ENCODE measurements around the gene TMEM217. TPM values are rescaled to one million over a fixed set of nuclear protein-coding genes. Genes with fewer than 3 reads are reported as not detected.

TMEM217 gene
- total and polyA plus RNA-seq, 2 donors (not counting 1 experiment from before 2014, with no cell fraction given) = 0.73 to 1.2 TPM

DNA sequence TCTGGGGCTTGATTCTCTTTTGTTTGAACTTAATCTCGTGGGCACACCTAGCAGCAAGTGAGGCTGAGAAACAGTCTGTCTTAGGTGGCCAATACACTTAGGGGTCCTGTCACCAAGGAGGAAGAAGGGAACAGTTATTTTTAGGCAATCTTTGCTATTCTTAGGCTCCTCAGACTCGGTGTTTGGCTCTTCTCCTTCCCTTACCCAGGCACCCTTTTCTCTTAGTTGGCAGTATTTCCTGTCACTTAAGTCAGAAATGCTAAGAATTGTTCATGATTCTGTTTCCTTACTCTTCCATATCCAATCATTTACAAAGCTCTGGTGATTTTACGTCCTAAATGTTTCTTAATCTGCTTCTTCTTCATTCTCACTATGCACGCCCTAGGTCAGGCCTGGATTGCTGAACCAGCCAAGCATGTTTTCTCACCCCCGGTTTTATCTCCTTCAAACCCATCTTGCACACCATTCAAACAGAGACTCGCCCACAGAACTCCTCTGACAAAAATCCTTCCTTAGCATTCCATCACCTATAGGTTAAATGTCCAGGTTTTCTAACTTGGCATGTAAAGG is 45.2 kb upstream of the TMEM217 start:
- H3K27ac Mint-ChIP-seq = no peak overlapping the region
- 28% methylated on average over 6 of the region's 6 CpGs for WGBS (ENCODE audit: insufficient coverage)
- Histone ChIP-seq H2AFZ (ENCODE audit: insufficient read depth, low read depth, low read length, poor library complexity, severe bottlenecking) (no peak overlapping the region), H3K79me2 (ENCODE audit: control insufficient read depth, insufficient read depth, low read length) (no peaks in the 10 kb centered on the region), H3K4me1 (ENCODE audit: control insufficient read depth in 2 of 2, insufficient read depth in 2 of 2, low read length in 2 of 2) (peaks cover 0 to 8% of the 10 kb centered on the region in 2 donors), H3K27ac (ENCODE audit: low read length in 2 of 2) (no peak overlapping the region), H3K27me3 (replicated peaks in 1 of 4; ENCODE audit: control extremely low read depth in 1 of 4, control insufficient read depth in 3 of 4, insufficient read depth in 4 of 4, low read length in 3 of 4) (no peaks in the 10 kb centered on the region), H3K9me3 (ENCODE audit: control extremely low read depth in 1 of 3, control insufficient read depth in 2 of 3, insufficient read depth in 1 of 3, low read length in 2 of 3) (no peaks in the 10 kb centered on the region), H3K36me3 (replicated peaks in 1 of 2; ENCODE audit: control extremely low read depth in 1 of 2, control insufficient read depth in 1 of 2, extremely low read depth in 1 of 2, insufficient read depth in 2 of 2, low read length in 1 of 2) (peaks cover 13 to 25% of the 10 kb centered on the region in 2 experiments), H4K20me1 (ENCODE audit: control insufficient read depth, insufficient read depth, low read length, poor library complexity, severe bottlenecking) (no peaks in the 10 kb centered on the region), H3K4me2 (replicated peaks; ENCODE audit: low read depth, low read length, poor library complexity, severe bottlenecking) (no peak overlapping the region), H3K9ac (ENCODE audit: low read length) (no peak overlapping the region), H3K4me3 (ENCODE audit: control extremely low read depth in 1 of 5, extremely low read depth in 1 of 5, insufficient read depth in 1 of 5, low read depth in 2 of 5, low read length in 4 of 5) (no peak overlapping the region)
- DNase-seq = no peak
- ChIA-PET CTCF (interaction anchor here (1.3 kb wide), 1 partner anchor 17 kb away, joined by 3 read pairs; no protein-coding TSS in a partner anchor), POLR2A (no interaction called here)
- no peak overlapping the region for H3K4me3 Mint-ChIP-seq
- no peaks in the 10 kb centered on the region for H3K27me3 Mint-ChIP-seq
- TF ChIP-seq, protein P1, sequence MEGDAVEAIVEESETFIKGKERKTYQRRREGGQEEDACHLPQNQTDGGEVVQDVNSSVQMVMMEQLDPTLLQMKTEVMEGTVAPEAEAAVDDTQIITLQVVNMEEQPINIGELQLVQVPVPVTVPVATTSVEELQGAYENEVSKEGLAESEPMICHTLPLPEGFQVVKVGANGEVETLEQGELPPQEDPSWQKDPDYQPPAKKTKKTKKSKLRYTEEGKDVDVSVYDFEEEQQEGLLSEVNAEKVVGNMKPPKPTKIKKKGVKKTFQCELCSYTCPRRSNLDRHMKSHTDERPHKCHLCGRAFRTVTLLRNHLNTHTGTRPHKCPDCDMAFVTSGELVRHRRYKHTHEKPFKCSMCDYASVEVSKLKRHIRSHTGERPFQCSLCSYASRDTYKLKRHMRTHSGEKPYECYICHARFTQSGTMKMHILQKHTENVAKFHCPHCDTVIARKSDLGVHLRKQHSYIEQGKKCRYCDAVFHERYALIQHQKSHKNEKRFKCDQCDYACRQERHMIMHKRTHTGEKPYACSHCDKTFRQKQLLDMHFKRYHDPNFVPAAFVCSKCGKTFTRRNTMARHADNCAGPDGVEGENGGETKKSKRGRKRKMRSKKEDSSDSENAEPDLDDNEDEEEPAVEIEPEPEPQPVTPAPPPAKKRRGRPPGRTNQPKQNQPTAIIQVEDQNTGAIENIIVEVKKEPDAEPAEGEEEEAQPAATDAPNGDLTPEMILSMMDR (IDR thresholded peaks at IDR 0.05) = no peak
- TF ChIP-seq EZH2 (IDR thresholded peaks at IDR 0.05; ENCODE audit: borderline replicate concordance, insufficient read depth, low read depth, low read length, poor library complexity, severe bottlenecking) = no peak
- peaks cover 10% of the 10 kb centered on the region for H3K4me1 Mint-ChIP-seq
- intact Hi-C loops (cut with micrococcal nuclease) = no loop called here
- no peak for ATAC-seq (ENCODE audit: low read depth)
- no peaks in the 10 kb centered on the region for H3K9me3 Mint-ChIP-seq (ENCODE audit: insufficient read depth)

DNA sequence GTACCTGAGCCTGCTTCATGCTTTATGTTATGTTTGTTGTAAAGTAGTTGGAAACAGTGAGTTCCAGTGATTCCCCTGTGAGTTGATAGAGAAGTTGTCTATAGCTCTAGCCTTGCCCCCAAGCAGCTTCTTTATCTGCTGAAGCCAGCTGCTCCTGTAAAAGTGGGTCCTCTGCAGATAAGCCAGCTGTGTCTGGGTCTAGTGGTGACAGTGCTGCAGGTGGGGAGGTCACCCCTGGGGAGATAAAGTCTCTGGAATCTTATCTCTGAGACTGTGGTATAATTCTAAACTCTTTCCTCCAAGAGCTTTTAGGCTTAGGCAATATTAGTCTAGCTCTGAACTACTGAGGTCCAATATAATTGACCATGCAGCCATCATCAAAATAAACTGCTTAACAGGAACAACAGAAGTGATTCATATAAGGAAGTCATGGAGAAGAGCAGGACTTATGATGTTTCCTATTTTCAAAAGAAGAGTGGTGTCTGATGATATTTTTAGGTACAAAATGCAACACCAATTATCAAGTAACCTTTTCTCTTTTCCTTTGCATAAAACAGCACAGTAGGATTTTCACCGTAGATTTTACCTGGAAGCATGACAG is 44.2 kb upstream of the TMEM217 start:
- ChIA-PET CTCF (interaction anchor here (1.2 to 1.3 kb wide), 2 partner anchors 16 to 24 kb away, joined by 3 read pairs; no protein-coding TSS in a partner anchor), POLR2A (no interaction called here)
- Histone ChIP-seq H3K9ac (ENCODE audit: low read length) (no peak overlapping the region), H3K27me3 (replicated peaks in 1 of 4; ENCODE audit: control extremely low read depth in 1 of 4, control insufficient read depth in 3 of 4, insufficient read depth in 4 of 4, low read length in 3 of 4) (no peaks in the 10 kb centered on the region), H3K4me3 (ENCODE audit: control extremely low read depth in 1 of 5, extremely low read depth in 1 of 5, insufficient read depth in 1 of 5, low read depth in 2 of 5, low read length in 4 of 5) (no peak overlapping the region), H3K79me2 (ENCODE audit: control insufficient read depth, insufficient read depth, low read length) (no peaks in the 10 kb centered on the region), H3K4me1 (ENCODE audit: control insufficient read depth in 2 of 2, insufficient read depth in 2 of 2, low read length in 2 of 2) (peaks cover 0 to 8% of the 10 kb centered on the region in 2 donors), H3K4me2 (replicated peaks; ENCODE audit: low read depth, low read length, poor library complexity, severe bottlenecking) (no peak overlapping the region), H3K9me3 (ENCODE audit: control extremely low read depth in 1 of 3, control insufficient read depth in 2 of 3, insufficient read depth in 1 of 3, low read length in 2 of 3) (no peaks in the 10 kb centered on the region), H3K27ac (ENCODE audit: low read length in 2 of 2) (no peak overlapping the region), H3K36me3 (replicated peaks in 1 of 2; ENCODE audit: control extremely low read depth in 1 of 2, control insufficient read depth in 1 of 2, extremely low read depth in 1 of 2, insufficient read depth in 2 of 2, low read length in 1 of 2) (peaks cover 17 to 27% of the 10 kb centered on the region in 2 experiments), H4K20me1 (ENCODE audit: control insufficient read depth, insufficient read depth, low read length, poor library complexity, severe bottlenecking) (no peaks in the 10 kb centered on the region), H2AFZ (ENCODE audit: insufficient read depth, low read depth, low read length, poor library complexity, severe bottlenecking) (no peak overlapping the region)
- H3K9me3 Mint-ChIP-seq (ENCODE audit: insufficient read depth) = no peaks in the 10 kb centered on the region
- TF ChIP-seq, protein P1 (IDR thresholded peaks at IDR 0.05) = no peak
- no peak for TF ChIP-seq EZH2 (IDR thresholded peaks at IDR 0.05; ENCODE audit: borderline replicate concordance, insufficient read depth, low read depth, low read length, poor library complexity, severe bottlenecking)
- H3K4me1 Mint-ChIP-seq = peaks cover 10% of the 10 kb centered on the region
- H3K27me3 Mint-ChIP-seq = no peaks in the 10 kb centered on the region
- DNase-seq (no peak), ATAC-seq (ENCODE audit: low read depth) (no peak)
- no peak overlapping the region for H3K4me3 Mint-ChIP-seq
- intact Hi-C loops (cut with micrococcal nuclease) = no loop called here
- 100% methylated on average over 1 of the region's 1 CpG for WGBS (ENCODE audit: insufficient coverage)
- H3K27ac Mint-ChIP-seq = no peak overlapping the region

Data from B cell (primary cell).